Keratinocyte (primary cell): ENCODE data around the gene NINJ1.

Experiments used
- CTCF ChIP-seq, 3 experiments: IDR thresholded peaks in 1 of 3; conservative IDR thresholded peaks in 1 of 3; optimal IDR thresholded peaks in 1 of 3; 2 replicates in 2 of 3; 3 replicates in 1 of 3; pipeline versions ENCODE3 to v1.5.1; 2011; ENCODE audit warnings: low read length in 3 of 3, mild to moderate bottlenecking in 3 of 3, moderate library complexity in 2 of 3, control low read depth in 1 of 3, inconsistent platforms in 1 of 3; ENCODE audit not compliant: insufficient read depth in 2 of 3; ENCODE audit errors: extremely low read depth in 1 of 3
- EZH2 ChIP-seq: IDR thresholded peaks from one replicate; pipeline ENCODE4 v1.6.1; 2012; ENCODE audit warnings: inconsistent platforms, mild to moderate bottlenecking, low read length, moderate library complexity

GRCh38 chr9:93123561-93124283 is 10.3 kb downstream of the NINJ1 start:
- TF ChIP-seq EZH2: no peak
- TF ChIP-seq CTCF (optimal IDR thresholded peaks at IDR 0.05 in 1 of 3, IDR thresholded peaks at IDR 0.05 in 1 of 3, conservative IDR thresholded peaks at IDR 0.05 in 1 of 3; ENCODE audit: extremely low read depth in 1 of 3, insufficient read depth in 2 of 3, low read length in 3 of 3): no peak
